ENCODE results near the gene CHAD.

Gene CHAD

GRCh38 chr17:50472286-50472685, 3.6 kb upstream of the CHAD start:
- DNase-seq = no peak

DNA sequence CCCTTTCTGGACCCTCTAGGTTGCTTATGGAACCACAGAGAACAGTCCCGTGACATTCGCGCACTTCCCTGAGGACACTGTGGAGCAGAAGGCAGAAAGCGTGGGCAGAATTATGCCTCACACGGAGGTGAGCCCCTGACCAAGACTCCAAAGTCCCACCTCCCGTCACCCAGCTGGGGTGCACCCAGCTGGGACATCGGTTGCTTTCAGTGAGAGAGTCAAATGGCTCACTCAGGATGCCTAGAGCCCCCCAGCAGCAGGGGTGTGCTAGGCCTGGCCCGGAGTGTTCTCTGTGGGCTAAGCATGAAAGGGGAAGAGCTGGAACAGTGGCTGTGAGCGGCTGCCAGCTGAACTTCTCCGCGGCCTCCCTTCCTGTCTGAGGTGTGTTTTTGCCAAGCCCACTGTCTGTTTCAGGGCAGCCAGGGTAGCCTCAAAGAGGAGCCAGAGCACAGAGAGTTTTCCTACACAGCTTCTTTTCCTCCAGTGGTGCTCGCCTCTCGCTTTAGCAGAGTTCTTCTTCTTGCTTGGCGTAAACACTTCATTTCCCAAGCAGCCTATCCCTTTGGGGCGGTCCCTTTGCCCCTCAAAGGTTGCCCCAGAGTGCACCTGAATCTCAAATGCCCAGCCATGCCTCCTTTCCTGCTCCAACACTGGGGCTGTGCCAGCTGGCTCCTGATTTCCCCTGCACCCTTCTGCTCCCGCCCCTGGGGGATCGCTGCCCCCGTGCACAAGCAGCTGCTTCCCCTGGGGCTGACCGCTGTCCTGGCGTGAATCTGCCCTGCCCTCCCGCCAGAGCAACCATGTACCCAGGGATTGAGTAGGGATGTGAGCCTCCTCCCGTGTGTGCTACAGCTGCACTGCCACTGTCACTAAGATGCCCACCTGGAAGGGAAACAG, 2.6 kb upstream of the CHAD start:
- no peak for DNase-seq

GRCh38 chr17:50470426-50470825, 1.7 kb upstream of the CHAD start:
- DNase-seq = no peak

- DNase-seq = no peak
Observed at GRCh38 chr17:50469671-50470305, 1.1 kb upstream of the CHAD start.

GRCh38 chr17:50469208-50469605, 527 bp upstream of the CHAD start:
- DNase-seq = no peak

DNA sequence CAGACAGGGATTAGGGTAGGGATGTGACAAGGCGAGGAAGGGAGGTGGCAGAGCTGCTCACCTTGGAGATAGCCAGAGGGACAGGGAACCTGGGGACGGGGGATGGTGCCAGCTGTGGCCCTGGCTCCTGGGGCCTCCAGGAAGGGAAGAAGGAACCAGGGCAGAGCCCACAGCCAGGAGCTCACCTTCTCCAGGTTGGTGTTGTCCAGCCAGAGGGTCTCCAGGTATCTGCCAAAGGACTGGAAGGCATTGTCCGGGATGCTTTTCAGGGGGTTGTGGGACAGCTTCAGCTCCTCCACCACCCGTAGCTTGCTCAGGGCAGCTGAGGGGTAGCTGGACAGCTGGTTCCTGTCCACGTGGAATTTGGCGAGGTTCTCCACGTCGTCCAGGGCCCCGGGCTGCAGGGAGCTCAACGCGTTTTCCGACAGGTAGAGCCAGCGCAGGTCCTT, 801 bp downstream of the CHAD start:
- no peak for DNase-seq

DNA sequence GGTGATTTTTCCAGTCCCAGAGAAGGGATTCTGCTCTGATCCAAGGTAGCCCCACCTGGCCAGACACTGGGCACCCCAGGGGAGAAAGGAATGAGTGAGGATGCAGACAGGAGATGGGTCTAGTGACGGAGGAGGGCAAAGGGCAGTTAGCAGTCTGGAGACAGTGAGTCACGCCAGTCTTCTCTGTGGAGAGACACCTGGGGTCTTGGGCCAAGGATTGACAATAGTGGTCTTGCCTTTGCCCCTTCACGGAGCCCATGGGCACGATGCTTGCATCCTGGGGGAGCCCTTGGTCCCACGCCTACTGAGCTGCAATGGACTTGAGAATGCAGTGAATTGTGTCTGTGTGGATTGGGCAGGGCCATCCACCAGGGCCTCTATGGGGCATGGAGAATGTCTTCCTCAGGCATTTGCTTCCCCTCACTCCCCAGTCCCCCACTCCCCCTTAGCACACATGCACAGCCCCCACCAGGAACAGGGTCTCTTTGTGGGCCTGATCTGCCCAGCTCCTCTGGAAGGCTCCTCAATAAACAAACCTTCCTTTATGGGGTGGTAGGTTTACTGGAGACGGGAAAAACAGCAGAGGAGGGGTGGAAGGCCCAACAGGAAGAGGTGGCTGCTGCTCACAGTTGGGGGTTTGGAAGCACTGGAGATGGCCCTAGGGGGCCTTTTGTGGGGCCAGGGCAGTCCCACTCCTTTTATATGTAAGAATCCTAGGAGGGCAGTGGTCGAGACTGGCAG, 1.4 kb downstream of the CHAD start:
- no peak for DNase-seq

- no peak for DNase-seq
Observed at GRCh38 chr17:50466371-50467113, 2.1 kb downstream of the CHAD start.

DNA sequence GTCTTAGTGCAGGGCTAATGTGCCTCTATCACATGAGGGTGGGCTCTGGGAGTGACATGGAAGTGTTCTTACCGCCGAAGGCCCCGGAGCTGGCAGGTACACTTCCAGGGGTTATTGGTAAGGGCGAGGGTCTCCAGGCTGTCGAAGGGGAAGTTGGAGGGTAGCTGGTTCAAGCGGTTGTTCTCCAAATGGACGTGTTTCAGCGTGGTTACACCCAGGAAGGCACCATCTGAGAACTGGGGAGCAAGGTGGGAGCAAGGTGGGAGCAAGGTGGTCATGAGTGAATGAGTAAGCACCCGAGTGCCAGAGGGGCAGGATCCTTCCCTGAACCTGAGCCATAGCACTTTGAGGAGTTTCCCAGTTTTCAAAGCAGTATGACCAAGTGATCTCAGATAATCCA, 3.0 kb downstream of the CHAD start:
- no peak for DNase-seq

DNA sequence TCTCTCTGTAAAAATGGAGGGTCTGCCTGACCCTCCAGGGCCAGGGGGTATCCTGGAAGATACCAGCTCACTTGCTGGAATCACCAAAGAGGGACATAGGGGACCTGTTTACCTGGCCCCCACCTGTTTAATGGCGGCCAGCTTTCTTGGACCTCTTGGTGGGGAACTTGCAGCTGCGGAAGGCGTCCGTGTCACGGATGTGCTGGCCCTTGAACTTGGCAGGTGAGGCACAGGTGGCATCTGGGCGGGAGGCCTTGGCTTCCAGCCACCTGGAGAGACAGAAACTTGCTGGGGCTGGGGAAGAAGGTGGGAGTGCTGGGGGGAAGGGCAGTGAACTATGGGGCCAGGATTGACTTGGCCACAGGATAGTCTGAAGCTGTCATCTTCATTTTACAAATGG, 3.5 kb downstream of the CHAD start:
- DNase-seq = no peak

GRCh38 chr17:50464736-50465135, 3.9 kb downstream of the CHAD start:
- no peak for DNase-seq

DNA sequence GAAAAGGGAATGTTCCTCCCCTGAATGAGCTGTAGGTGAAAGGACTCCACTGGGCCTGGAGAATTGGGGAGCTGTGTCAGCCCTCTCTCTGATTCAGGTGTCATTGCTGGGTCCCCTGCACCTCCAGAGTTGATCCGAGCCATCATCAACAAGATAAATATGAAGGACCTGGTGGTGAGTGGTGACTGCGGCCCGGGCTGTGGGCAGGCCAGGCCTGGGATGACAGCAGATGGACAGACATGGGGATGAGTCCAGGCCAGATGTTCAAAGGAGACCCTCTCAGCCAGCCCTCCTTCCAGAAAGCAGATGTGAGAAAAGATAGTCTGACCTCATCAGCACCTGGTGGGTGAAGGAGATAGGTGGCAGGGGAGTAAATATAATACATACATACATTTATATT, 4.6 kb downstream of the CHAD start:
- no peak for DNase-seq

GRCh38 chr17:50462446-50462845, 6.2 kb downstream of the CHAD start:
- DNase-seq = no peak

DNA sequence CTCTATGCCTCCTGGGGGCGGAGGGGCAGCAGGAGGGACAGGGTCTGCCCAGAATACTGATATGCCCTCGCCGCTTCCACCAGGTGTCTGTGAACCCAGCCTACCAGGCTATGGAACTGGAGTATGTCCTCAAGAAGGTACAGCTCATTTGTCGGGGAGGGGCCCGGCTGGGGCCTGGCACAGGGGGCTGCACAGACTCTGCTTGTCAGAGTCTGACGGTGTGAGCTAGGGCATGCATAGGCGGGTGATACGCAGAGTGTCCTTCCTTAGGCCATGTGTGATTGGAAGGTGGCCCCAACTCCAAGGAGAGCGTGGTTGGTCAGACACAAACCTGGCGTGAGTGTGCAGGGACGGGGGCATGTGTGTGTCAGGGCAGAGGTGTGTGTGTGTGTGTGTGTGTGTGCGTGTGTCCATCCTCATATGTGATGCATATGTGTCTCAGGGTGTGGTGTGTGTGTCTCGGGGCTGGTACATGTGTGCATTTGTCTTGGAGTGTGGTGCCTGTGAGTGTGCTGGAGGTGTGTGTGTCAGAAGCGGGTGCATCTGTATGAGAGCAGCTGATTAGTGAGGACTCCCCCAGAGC, 7.0 kb downstream of the CHAD start:
- DNase-seq = no peak

DNA sequence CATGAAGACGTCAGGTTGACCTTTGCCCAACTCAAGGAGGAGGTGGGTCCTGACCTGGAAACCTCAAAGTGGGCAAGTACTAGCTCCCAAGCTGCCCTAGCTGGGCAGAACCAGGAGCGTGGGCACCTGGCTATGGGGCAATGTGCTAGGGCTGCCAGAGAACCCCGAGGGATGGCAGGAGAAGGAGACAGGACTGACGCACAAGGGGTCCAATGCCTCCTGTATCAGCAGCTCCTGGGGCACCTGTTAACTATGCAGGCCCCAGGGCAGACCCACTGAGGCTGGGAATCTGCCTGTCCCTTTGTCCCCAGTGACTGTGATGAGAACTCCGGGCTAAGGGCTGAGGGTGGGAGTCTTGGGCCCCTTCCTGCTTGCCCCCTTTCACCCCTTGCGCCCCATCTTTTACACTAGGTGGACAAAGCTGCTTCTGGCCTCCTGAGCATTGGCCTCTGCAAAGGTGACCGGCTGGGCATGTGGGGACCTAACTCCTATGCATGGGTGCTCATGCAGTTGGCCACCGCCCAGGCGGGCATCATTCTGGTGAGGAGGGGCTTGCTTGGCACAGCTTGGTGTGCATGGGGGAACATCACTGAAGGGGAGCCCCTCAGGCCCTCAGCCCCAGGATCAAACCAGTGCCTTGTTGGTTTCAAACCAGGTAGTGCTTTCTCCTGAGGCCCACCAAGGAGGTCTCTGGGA, 7.7 kb downstream of the CHAD start:
- DNase-seq = no peak

- no peak for DNase-seq
Observed at GRCh38 chr17:50459756-50460155, 8.9 kb downstream of the CHAD start.

- no peak for DNase-seq
Observed at GRCh38 chr17:50458701-50459676, 9.7 kb downstream of the CHAD start.

DNA sequence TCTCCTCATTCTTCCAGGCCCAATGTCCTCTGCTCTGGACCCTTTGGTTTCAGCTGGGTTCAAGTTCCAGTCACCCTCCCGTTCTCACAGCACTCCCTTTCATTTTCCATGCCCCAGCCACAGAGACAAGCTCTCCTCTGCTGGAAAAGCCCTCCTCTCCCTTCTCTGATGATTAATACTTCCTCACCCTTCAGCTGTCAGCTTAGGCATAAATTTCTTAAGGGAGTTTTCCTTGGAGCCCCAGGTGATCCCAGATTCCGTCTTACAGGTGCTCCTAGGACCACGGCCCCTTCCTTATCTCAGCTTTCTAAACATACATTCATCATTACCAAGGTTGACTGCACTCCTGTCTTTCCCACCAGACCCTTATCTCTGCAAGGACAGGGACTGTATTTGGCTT, 10.4 kb downstream of the CHAD start:
- DNase-seq = no peak

DNA sequence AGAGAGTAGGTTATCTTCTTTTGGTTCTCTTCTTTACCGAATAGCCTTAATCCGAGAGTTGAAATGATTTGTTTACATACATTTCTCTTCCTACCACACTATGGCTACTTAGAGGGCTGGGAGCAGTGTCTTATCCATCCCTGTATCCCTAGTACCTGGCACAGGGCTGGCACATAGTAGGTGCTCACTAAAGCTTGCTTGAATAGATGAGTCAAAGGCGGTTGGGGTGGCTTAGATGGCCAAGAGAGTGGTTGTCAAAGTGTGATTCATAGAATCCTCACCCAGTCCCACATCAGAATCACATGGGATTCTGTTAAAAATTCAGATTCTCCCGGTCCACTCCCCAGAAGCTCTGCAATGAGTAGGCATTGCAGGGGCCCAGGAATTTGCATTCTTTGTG, 11.1 kb downstream of the CHAD start:
- no peak for DNase-seq

DNA sequence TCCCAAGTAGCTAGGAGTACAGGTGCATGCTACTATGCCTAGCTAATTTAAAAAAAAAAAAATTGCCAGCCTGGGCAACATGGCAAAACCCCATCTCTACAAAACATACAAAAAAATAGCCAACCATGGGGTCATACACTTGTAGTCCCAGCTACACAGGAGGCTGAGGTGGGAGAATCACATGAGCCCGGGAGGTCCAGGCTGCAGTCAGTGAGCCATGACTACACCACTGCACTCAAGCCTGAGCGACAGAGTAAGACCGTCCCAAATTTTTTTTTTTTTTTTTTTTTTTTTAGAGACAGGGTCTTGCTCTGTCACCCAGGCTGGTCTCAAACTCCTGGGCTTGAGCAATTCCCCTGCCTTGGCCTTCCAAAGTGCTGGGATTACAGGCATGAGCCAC, 14.8 kb downstream of the CHAD start:
- DNase-seq = no peak
